ENCODE data around the gene PCDHA9.
"Not testable (repeated sequence)": the region's sequence is repeated elsewhere in the genome, so short reads cannot be mapped to it uniquely, and the experiment has no call there.

PCDHA9 gene

GRCh38 chr5:140875085-140876065 lies 27.2 kb downstream of the PCDHA9 start, which contains the start of gene PCDHA12:
Gene PCDHA12 (plus strand): TSS chr5:140875308. CDS start chr5:140875473, 165 bp downstream.
- DNase-seq (ENCODE audit: low read depth), result no peak
- no peak for TF ChIP-seq MYC (IDR thresholded peaks at IDR 0.05; ENCODE audit: low read depth, low read length)
- TF ChIP-seq CTCF (IDR thresholded peaks at IDR 0.05; ENCODE audit: low read depth, low read length), result peak; percentile 36
- no peak within 1 kb of the TSS for H3K4me3 ChIP-seq (ENCODE audit: low read depth, low read length)

GRCh38 chr5:140876541-140877261 lies 28.5 kb downstream of the PCDHA9 start:
- not testable (repeated sequence) for DNase-seq (ENCODE audit: low read depth); H3K4me3 ChIP-seq (ENCODE audit: low read depth, low read length)

- TF ChIP-seq CTCF (IDR thresholded peaks at IDR 0.05; ENCODE audit: low read depth, low read length), result no peak
- no peak for DNase-seq (ENCODE audit: low read depth)
These were observed 29.0 kb downstream of the PCDHA9 start for GRCh38 chr5:140877262-140877581.

GRCh38 chr5:140881889-140882590 lies 33.9 kb downstream of the PCDHA9 start, which contains the start of gene PCDHA13:
Gene PCDHA13 (plus strand): TSS chr5:140882124. CDS start chr5:140882269, 145 bp downstream.
- TF ChIP-seq POLR2A (IDR thresholded peaks at IDR 0.05; ENCODE audit: extremely low read depth, insufficient read length), result no peak
- TF ChIP-seq MAX (IDR thresholded peaks at IDR 0.05; ENCODE audit: low read depth, low read length), result no peak
- TF ChIP-seq MYC (IDR thresholded peaks at IDR 0.05; ENCODE audit: low read depth, low read length), result no peak
- DNase-seq (ENCODE audit: low read depth), result no peak

More at GRCh38 chr5:140877262-140877581, 29.0 kb downstream of the PCDHA9 start:
- no peak overlapping the region for H3K4me3 ChIP-seq (ENCODE audit: low read depth, low read length)

GRCh38 chr5:140882591-140882899 lies 34.4 kb downstream of the PCDHA9 start:
- TF ChIP-seq CTCF (IDR thresholded peaks at IDR 0.05; ENCODE audit: low read depth, low read length), result peak; percentile 14
- no peak for TF ChIP-seq MYC (IDR thresholded peaks at IDR 0.05; ENCODE audit: low read depth, low read length)
- H3K4me3 ChIP-seq (ENCODE audit: low read depth, low read length), result no peak overlapping the region
- DNase-seq (ENCODE audit: low read depth), result peak; percentile 28

More at GRCh38 chr5:140881889-140882590, 33.9 kb downstream of the PCDHA9 start, which contains the start of gene PCDHA13:
- H3K4me3 ChIP-seq (ENCODE audit: low read depth, low read length), result no peak within 1 kb of the TSS

GRCh38 chr5:140883373-140883772 lies 35.2 kb downstream of the PCDHA9 start:
- no peak overlapping the region for H3K4me3 ChIP-seq (ENCODE audit: low read depth, low read length)
- DNase-seq (ENCODE audit: low read depth), result no peak
- TF ChIP-seq MYC (IDR thresholded peaks at IDR 0.05; ENCODE audit: low read depth, low read length), result no peak
- TF ChIP-seq CTCF (IDR thresholded peaks at IDR 0.05; ENCODE audit: low read depth, low read length), result no peak
- TF ChIP-seq MAX (IDR thresholded peaks at IDR 0.05; ENCODE audit: low read depth, low read length), result no peak
- no peak for TF ChIP-seq POLR2A (IDR thresholded peaks at IDR 0.05; ENCODE audit: extremely low read depth, insufficient read length)

Data from NB4 (cell line).